ENCODE measurements around the gene NR2F2. TPM values are rescaled to one million over a fixed set of nuclear protein-coding genes. Genes with fewer than 3 reads are reported as not detected.

NR2F2 gene
- total RNA-seq, 2 donors from 2014 or later = 31.8 to 49.8 TPM

DNA sequence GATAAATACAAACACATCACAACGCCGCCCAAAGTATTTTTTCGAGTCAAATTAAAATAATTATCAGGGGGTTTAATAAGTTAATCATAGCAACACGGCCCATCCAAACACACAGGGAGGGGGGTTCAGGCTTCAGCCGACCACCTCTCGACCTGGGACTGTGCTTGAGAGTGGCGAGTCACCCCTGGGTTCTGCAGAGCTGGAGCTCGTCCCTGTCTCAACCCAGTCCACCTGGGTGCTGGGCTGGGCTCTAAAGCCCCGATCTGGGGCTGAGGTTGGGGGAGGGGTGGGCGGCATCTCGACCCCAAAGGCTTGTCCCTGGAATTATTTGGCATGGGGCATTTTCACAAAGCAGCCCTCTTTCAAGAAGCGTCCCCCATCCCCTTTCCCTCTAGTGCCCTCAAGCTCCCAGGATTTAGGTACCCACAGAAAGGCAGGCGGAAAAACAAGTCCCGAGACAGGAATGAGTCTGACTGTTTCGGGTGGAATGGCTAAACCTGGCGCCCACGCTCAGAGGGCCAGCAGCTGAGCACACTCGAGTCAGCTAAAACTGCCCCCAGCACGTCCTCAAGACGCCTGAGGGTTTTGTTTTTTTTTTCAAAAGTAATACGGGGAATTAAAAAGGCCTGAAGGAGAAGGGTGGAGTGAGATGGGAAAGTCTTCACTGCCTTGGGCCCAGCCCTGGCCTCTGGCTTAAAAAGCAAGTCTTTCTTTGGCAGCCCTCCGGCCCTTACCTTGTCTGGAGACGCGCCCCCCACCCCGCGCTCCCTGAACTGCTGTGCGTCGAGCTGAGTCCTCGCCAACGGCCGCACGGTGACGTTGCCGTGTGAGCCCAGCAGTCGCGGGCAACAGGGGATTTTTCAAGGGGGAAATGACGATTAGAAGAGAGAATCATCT, 32.5 kb downstream of the NR2F2 start:
- ATAC-seq (ENCODE audit: insufficient number of reproducible peaks, low FRiP score, low read depth) = no peak
- TF ChIP-seq, protein P1, sequence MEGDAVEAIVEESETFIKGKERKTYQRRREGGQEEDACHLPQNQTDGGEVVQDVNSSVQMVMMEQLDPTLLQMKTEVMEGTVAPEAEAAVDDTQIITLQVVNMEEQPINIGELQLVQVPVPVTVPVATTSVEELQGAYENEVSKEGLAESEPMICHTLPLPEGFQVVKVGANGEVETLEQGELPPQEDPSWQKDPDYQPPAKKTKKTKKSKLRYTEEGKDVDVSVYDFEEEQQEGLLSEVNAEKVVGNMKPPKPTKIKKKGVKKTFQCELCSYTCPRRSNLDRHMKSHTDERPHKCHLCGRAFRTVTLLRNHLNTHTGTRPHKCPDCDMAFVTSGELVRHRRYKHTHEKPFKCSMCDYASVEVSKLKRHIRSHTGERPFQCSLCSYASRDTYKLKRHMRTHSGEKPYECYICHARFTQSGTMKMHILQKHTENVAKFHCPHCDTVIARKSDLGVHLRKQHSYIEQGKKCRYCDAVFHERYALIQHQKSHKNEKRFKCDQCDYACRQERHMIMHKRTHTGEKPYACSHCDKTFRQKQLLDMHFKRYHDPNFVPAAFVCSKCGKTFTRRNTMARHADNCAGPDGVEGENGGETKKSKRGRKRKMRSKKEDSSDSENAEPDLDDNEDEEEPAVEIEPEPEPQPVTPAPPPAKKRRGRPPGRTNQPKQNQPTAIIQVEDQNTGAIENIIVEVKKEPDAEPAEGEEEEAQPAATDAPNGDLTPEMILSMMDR (IDR thresholded peaks at IDR 0.05) = no peak
- Histone ChIP-seq H3K27ac (no peak overlapping the region), H3K9me3 (no peaks in the 10 kb centered on the region), H3K4me1 (ENCODE audit: control insufficient read depth in 1 of 2, low read depth in 2 of 2) (peaks cover 4 to 34% of the 10 kb centered on the region in 2 donors), H3K36me3 (no peaks in the 10 kb centered on the region), H3K27me3 (replicated peaks; ENCODE audit: insufficient read depth) (no peaks in the 10 kb centered on the region), H3K4me3 (no peak overlapping the region)
- DNase-seq (ENCODE audit: low spot score) = no peak

- no peak overlapping the region for H3K27ac ChIP-seq
- DNase-seq (ENCODE audit: low spot score) (no peak), ATAC-seq (ENCODE audit: insufficient number of reproducible peaks, low FRiP score, low read depth) (no peak)
- TF ChIP-seq, protein P1 (IDR thresholded peaks at IDR 0.05) = no peak
- no peaks in the 10 kb centered on the region for H3K27me3 ChIP-seq (replicated peaks; ENCODE audit: insufficient read depth)
- H3K36me3 ChIP-seq = no peaks in the 10 kb centered on the region
- peaks cover 4 to 30% of the 10 kb centered on the region in 2 donors for H3K4me1 ChIP-seq (ENCODE audit: control insufficient read depth in 1 of 2, low read depth in 2 of 2)
- no peak overlapping the region for H3K4me3 ChIP-seq
- no peaks in the 10 kb centered on the region for H3K9me3 ChIP-seq
These were observed 33.2 kb downstream of the NR2F2 start for GRCh38 chr15:96363707-96364106.

GRCh38 chr15:96365781-96366525, 35.5 kb downstream of the NR2F2 start:
- TF ChIP-seq, protein P1 (IDR thresholded peaks at IDR 0.05) = no peak
- peaks cover 0 to 13% of the 10 kb centered on the region in 2 donors for H3K4me1 ChIP-seq (ENCODE audit: control insufficient read depth in 1 of 2, low read depth in 2 of 2)
- no peak for ATAC-seq (ENCODE audit: insufficient number of reproducible peaks, low FRiP score, low read depth)

DNA sequence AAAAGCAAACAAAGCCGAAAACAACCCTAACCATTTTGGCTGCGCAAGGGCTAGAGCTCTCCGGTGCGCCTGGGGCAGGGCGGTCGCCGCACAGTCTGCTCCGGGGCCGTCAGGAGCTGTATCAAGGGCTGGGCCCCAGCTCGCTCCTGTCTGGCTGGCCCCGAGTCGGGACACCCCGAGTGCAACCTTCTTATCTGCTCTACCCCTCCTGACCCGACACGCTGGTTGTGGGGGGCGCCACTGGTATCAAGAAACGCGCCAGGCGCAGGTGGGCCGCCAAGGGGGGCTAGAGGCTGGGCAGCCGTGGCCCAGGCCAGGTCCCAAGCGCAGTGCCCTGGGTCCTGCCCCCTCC, 36.0 kb downstream of the NR2F2 start:
- Histone ChIP-seq H3K27me3 (replicated peaks; ENCODE audit: insufficient read depth) (no peaks in the 10 kb centered on the region), H3K27ac (no peak overlapping the region), H3K36me3 (no peaks in the 10 kb centered on the region), H3K4me1 (ENCODE audit: control insufficient read depth in 1 of 2, low read depth in 2 of 2) (peaks cover 0 to 9% of the 10 kb centered on the region in 2 donors), H3K4me3 (no peak overlapping the region), H3K9me3 (no peaks in the 10 kb centered on the region)
- DNase-seq (ENCODE audit: low spot score) = no peak
- no peak for ATAC-seq (ENCODE audit: insufficient number of reproducible peaks, low FRiP score, low read depth)
- TF ChIP-seq, protein P1 (IDR thresholded peaks at IDR 0.05) = no peak

More at GRCh38 chr15:96365781-96366525, 35.5 kb downstream of the NR2F2 start:
- DNase-seq (ENCODE audit: low spot score) = no peak
- no peaks in the 10 kb centered on the region for H3K36me3 ChIP-seq
- no peaks in the 10 kb centered on the region for H3K27me3 ChIP-seq (replicated peaks; ENCODE audit: insufficient read depth)
- H3K9me3 ChIP-seq = no peaks in the 10 kb centered on the region
- H3K27ac ChIP-seq = no peak overlapping the region
- no peak overlapping the region for H3K4me3 ChIP-seq

Measured in thoracic aorta (tissue), 2 donors.